Stimulated activated naive CD8-positive, alpha-beta T cell treated with anti-CD3 and anti-CD28 coated beads, Interleukin-15, amount 100 ng/mL, for 72 hours (primary cell): ENCODE data around the gene DMD.

Source experiments
- ATAC-seq: fragments of 150-1000 bp; cut with Tn5 transposase; 2 replicates; pipeline ENCODE4 v1.10.0; 2021; ENCODE audit warnings: mild to moderate bottlenecking, moderate library complexity
- DNase-seq, 2 donors: peaks; one replicate each; pipeline ENCODE4 v3.0.0; 2021 to 2022
- H3K27ac Mint-ChIP-seq, 2 donors: one replicate each; pipeline ENCODE4 v1.8.0; 2022; ENCODE audit warnings: mild to moderate bottlenecking in 2 of 2, mixed read lengths in 2 of 2, moderate library complexity in 2 of 2
- H3K27me3 Mint-ChIP-seq: one replicate; pipeline ENCODE4 v1.8.0; 2022; ENCODE audit warnings: mixed read lengths
- H3K4me1 Mint-ChIP-seq: one replicate; pipeline ENCODE4 v1.8.0; 2022; ENCODE audit warnings: mild to moderate bottlenecking, mixed read lengths
- H3K4me3 Mint-ChIP-seq, 2 donors: one replicate each; pipeline ENCODE4 v1.8.0; 2022; ENCODE audit warnings: mild to moderate bottlenecking in 2 of 2, mixed read lengths in 2 of 2, moderate library complexity in 1 of 2
- H3K9me3 Mint-ChIP-seq, 2 donors: one replicate each; pipeline ENCODE4 v1.8.0; 2022; ENCODE audit warnings: mixed read lengths in 2 of 2

Gene DMD

DNA sequence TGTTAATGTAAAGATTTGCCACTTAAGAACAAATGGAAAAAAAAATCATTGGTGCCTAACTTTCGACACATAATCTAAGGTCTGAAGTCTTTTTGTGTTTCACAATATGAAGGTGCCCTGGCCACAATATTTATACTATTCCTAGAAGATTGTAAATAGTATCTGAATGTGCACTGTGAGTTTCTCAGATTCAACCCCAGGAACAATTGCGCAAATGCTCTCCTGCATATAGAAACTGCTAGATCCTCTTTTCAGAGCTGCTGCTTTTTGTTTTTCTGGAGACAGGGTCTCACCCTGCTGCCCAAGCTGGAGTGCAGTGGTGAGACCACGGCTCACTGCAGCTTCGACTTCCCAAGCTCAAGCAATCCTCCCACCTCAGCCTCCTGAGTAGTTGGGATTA is 1659.4 kb downstream of the DMD start:
- DNase-seq: no peak
- H3K4me1 Mint-ChIP-seq: no peaks in the 10 kb centered on the region
- H3K27ac Mint-ChIP-seq: no peak overlapping the region
- H3K4me3 Mint-ChIP-seq: no peak overlapping the region
- H3K9me3 Mint-ChIP-seq: no peaks in the 10 kb centered on the region
- no peak for ATAC-seq
- H3K27me3 Mint-ChIP-seq: no peaks in the 10 kb centered on the region

DNA sequence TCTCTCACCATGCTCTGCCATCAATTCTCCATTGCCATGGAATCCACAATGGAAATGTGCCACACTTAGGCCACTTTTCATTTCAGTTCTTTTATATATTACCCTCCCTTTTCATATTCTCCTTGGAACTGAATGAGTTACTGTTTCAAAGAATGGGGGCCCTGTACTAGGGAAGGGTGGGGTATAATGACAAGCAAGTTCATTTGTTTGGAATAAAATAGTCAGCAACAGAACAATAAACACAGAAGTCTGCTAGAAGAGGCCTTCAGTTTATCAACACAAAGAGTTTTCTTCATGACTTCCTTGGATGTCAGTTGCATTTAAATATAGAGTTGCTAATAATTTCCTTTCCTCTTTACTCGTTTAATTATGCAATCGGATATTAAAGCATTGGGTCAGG is 1661.2 kb downstream of the DMD start:
- Mint-ChIP-seq H3K27ac (no peak overlapping the region), H3K27me3 (no peaks in the 10 kb centered on the region), H3K9me3 (no peaks in the 10 kb centered on the region), H3K4me1 (no peaks in the 10 kb centered on the region), H3K4me3 (no peak overlapping the region)
- ATAC-seq (no peak), DNase-seq (no peak)

DNA sequence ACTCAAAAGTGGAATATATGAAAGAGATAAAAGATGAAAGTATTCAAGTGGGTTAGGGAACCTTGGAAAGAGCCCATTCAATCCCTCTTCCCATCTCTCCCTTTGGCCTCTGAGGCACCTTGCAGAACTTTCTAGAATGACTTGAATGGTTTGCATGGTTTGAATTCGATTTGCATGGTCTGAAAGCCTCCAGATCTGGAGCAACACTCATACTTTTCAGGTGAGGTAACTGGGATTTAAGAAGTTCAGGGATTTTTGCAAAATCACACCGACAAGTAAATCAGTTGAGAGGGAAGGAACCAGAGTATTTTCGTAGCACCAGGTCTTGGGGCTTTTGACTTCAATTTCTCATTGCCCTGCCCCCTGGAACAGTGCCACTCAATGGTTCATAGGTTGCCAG is 1663.5 kb downstream of the DMD start:
- DNase-seq (no peak), ATAC-seq (no peak)
- Mint-ChIP-seq H3K4me1 (no peaks in the 10 kb centered on the region), H3K9me3 (no peaks in the 10 kb centered on the region), H3K4me3 (no peak overlapping the region), H3K27ac (no peak overlapping the region), H3K27me3 (no peaks in the 10 kb centered on the region)

DNA sequence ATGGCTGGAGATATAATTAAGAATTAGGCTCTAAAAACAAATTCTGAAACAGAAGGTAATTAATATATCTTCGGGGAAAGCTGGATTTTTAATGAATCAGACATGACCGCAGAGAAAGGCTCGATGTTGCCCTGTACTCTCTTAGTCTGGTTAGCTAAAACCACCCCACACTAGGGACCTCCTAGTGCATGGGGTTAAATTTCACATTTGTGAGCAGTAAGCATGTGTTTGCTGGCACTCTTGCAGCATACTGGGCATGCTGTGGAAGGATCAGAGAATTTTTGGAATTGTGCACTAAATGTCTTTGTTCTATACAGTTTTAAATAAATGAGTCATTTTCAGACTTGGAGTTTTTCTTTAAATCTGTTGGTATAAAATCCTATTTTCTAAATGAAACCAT is 1663.9 kb downstream of the DMD start:
- Mint-ChIP-seq H3K27me3 (no peaks in the 10 kb centered on the region), H3K4me3 (no peak overlapping the region), H3K9me3 (no peaks in the 10 kb centered on the region), H3K27ac (no peak overlapping the region), H3K4me1 (no peaks in the 10 kb centered on the region)
- no peak for DNase-seq
- no peak for ATAC-seq

DNA sequence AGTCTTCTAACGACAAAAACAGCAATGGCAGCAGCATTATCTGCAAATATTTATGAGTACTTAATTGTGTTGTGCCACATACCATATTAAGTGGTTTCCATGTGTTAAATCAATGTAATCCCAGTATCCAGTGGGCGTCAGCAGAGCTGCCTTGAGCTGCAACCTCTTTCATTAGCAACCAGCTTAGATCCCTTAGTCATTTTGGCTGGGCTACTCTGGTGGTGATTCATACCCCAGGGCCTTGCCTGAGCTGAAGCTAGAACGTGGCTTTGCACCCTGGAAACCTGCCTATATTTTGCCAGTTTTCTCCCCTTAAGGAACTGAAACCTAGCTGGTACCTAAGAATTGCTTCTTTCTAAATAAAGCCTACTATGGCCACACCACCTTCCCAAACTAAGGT is 1665.2 kb downstream of the DMD start:
- H3K27ac Mint-ChIP-seq: no peak overlapping the region

DNA sequence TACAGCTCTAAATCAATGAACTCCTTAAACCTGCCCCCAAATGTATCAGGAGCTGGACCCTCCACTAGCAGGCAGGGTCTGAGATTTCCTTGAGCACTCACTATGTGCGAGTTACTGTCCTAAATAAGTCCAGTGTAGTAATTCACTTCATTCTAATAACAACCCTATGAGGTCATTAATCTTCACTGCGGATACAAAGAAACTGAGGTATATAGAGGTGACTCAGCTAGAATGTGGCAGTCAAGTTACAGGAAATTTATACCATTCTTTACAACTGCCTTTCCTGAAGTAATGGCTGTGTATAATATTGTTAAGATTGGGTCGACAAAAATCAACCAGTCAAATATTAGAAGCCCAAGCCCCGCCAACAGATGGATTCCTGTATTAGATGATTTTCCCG is 1665.6 kb downstream of the DMD start:
- no peaks in the 10 kb centered on the region for H3K27me3 Mint-ChIP-seq
- no peak overlapping the region for H3K4me3 Mint-ChIP-seq
- H3K4me1 Mint-ChIP-seq: no peaks in the 10 kb centered on the region
- no peak for ATAC-seq
- H3K9me3 Mint-ChIP-seq: no peaks in the 10 kb centered on the region
- H3K27ac Mint-ChIP-seq: no peak overlapping the region
- DNase-seq: no peak

More for the DNA sequence above, 1665.2 kb downstream of the DMD start:
- no peaks in the 10 kb centered on the region for H3K27me3 Mint-ChIP-seq
- DNase-seq (no peak), ATAC-seq (no peak)
- H3K4me1 Mint-ChIP-seq: no peaks in the 10 kb centered on the region
- H3K4me3 Mint-ChIP-seq: no peak overlapping the region
- no peaks in the 10 kb centered on the region for H3K9me3 Mint-ChIP-seq

DNA sequence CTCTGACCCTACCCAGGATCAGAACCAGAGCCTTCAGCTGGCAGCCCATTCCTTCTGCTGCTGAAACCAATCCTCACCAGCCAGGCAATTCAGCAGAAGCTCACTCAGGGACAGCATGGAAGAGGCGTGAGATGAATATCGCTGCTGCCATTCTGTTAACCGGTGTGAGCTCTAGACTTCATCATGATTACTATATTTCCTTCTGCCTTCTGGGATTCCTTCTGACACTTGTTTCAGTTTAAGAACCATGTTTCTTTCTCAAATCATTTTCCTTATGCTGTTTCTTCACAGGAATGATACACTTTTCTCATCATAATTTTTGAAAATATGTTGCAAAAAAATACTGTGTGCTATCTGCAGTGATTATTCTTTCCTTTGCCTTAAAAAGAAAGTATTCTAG is 1666.2 kb downstream of the DMD start:
- Mint-ChIP-seq H3K27me3 (no peaks in the 10 kb centered on the region), H3K4me3 (no peak overlapping the region), H3K9me3 (no peaks in the 10 kb centered on the region), H3K4me1 (no peaks in the 10 kb centered on the region), H3K27ac (no peak overlapping the region)
- ATAC-seq: no peak
- no peak for DNase-seq

DNA sequence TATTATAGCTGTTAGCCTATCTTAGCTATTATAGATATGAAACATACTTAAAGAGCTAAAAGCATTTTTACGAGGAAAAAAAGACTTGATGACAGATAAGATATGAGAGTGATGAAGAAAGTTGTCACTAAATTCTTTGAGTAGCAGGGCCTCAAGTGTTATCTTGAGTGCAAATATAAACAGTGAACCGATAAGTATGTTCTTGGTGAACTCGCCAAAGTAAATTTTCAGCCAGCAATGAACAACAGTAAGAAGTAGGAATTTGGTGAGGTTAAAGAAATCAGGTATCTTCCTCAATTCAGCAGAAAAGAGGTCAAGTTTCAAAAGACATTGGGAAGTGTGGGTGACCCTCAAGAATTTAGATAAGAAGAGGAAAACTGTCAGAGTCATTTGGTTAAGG is 1667.7 kb downstream of the DMD start:
- Mint-ChIP-seq H3K4me1 (no peaks in the 10 kb centered on the region), H3K27ac (no peak overlapping the region), H3K9me3 (no peaks in the 10 kb centered on the region), H3K4me3 (no peak overlapping the region), H3K27me3 (no peaks in the 10 kb centered on the region)
- DNase-seq (no peak), ATAC-seq (no peak)

DNA sequence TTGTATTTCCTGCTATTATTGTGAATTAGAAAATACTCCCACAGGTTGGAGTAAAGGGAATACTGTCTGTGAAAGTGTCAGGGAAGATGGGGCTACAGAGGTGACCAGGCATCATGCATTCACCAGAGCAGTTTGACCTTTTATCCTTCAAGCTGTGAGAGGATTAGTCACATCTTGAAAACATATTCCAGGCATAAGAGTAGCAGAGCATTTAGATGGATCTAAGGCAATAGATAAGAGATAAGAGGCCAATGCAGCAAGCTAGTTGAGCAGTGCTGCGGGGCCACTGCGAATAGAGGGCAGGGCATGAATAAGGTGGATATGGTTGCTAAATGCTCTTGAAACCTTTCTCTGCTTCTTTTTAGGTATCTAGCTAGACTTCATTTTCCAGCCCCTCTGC is 1668.8 kb downstream of the DMD start:
- H3K9me3 Mint-ChIP-seq: no peaks in the 10 kb centered on the region
- no peak overlapping the region for H3K4me3 Mint-ChIP-seq
- H3K4me1 Mint-ChIP-seq: no peaks in the 10 kb centered on the region
- ATAC-seq: no peak
- no peak overlapping the region for H3K27ac Mint-ChIP-seq
- no peaks in the 10 kb centered on the region for H3K27me3 Mint-ChIP-seq
- DNase-seq: no peak

DNA sequence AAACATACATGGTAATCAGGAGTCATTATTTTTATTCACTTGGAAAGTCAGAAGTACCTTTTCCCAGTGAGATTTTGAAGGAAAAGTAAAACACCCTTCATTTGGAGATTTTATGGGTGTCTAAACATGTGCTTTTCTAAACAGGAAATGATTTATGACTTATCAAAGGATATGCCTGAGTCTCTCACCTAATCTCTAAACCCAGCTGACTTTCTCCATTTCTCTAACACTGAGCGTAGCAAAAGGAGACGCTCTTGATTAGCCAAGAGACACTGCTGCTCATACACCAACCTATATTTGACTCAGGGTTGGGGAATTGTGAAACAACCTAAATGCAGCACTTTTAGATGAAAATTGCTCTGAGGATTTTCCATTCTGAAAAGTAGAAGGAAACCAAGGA is 1671.0 kb downstream of the DMD start:
- ATAC-seq: no peak
- DNase-seq: no peak
- Mint-ChIP-seq H3K4me1 (no peaks in the 10 kb centered on the region), H3K27me3 (no peaks in the 10 kb centered on the region), H3K9me3 (no peaks in the 10 kb centered on the region), H3K4me3 (no peak overlapping the region), H3K27ac (no peak overlapping the region)

DNA sequence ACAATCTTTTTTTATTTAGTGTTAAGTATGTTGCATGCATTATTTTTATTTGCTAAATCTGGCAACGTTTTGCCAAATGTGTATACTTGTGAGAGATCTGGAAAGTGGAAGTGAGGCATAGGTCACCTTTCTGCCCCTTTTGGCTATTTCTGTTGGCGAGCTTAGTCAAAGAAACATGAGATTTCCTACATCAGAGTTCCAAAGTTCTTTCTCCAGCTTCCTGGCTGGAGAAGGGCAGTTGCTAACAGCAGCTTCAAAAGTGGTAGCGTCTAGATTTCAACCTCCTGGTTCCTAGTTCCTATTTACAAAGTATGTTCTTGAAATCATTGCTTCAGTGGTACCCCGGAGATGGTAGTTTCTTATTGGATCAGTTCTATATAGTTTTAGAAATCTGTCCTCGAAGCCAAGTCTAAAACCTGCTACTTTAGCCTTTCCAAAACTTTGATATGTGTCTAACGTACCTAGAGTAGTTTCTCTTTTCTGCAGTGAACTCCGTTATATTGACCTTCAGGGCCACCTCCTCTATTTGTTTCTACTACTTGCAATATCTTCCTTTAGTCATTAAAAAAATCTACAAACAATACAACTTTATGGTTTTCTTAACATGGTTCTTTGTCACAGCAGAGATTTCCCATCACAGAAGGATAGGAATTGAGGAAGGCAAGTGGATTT is 1683.8 kb downstream of the DMD start:
- Mint-ChIP-seq H3K9me3 (no peaks in the 10 kb centered on the region), H3K4me1 (no peaks in the 10 kb centered on the region), H3K27me3 (no peaks in the 10 kb centered on the region), H3K27ac (no peak overlapping the region), H3K4me3 (no peak overlapping the region)
- ATAC-seq (no peak), DNase-seq (no peak)

DNA sequence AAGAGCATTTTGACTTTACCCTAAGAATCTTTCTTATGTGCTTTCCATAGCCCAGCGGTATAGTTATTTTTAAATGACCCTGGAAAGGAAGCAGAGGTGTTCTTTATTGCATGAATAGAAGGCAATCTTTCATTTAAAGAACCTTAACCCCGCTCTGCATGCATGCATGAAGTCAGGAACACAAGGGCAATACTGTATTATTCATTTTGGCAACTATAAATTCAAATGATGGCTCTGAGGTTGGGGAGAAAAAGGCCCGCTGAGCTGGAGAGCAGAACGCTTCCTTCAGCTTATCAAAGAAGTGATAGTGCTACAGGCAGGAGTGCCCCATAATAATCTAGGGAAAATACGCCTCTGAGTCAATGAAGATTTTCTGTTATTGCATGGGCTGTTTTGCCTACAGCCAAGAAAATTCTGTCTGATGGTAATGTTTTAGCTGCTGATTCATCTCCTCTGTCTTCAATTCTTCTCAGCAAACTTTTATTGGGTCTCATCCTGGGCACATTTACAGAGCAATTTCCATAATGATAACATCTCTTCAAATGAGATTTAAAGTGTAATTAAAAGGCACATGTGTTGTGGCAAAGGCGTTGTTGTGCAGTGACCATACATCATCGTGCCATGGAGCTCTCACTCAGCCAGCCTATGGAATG is 1687.3 kb downstream of the DMD start:
- H3K9me3 Mint-ChIP-seq: no peaks in the 10 kb centered on the region
- no peak overlapping the region for H3K4me3 Mint-ChIP-seq
- no peak overlapping the region for H3K27ac Mint-ChIP-seq
- H3K27me3 Mint-ChIP-seq: no peaks in the 10 kb centered on the region
- DNase-seq (no peak), ATAC-seq (no peak)
- H3K4me1 Mint-ChIP-seq: no peaks in the 10 kb centered on the region

DNA sequence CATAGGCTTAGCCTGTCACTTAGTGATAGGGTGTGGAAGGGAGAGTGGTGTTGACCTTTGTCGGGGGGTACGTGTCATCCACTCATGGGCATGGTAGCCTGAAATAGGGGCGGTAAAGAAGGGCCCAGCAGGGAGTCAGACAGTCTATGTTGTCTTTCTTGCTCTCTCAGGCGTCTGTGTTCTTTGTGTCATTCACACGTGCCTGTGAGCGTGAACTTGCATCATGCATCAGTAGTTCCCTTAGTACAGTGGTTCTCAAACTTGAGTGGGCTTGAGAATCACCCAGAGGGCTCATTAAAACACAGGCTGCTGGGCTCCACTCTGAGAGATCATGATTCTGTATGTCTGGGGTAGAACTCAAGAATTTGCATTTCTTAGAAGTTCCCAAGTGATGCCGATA is 1688.6 kb downstream of the DMD start:
- Mint-ChIP-seq H3K27me3 (no peaks in the 10 kb centered on the region), H3K27ac (no peak overlapping the region), H3K4me1 (no peaks in the 10 kb centered on the region), H3K9me3 (no peaks in the 10 kb centered on the region), H3K4me3 (no peak overlapping the region)
- no peak for DNase-seq
- ATAC-seq: no peak

DNA sequence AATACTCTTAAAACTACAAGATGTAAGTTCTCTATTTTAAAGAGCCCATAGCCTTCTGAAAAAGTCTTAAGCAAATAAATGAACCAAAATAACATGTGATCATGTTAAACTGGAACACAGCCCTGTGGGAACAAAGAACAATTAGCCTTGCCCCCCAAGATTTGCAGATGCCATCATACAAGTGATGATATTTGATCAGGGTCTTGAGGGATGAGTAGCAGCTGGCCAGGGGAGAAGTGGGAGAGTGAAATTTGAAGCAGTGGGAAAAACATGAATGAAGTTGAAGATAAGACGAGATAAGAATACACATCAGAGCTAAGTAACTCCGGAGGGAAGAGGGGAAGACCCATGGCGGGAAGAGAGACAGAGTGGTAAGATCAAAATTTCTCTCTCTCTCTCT is 1689.4 kb downstream of the DMD start:
- Mint-ChIP-seq H3K27ac (no peak overlapping the region), H3K27me3 (no peaks in the 10 kb centered on the region), H3K9me3 (no peaks in the 10 kb centered on the region), H3K4me1 (no peaks in the 10 kb centered on the region), H3K4me3 (no peak overlapping the region)
- no peak for ATAC-seq
- no peak for DNase-seq

DNA sequence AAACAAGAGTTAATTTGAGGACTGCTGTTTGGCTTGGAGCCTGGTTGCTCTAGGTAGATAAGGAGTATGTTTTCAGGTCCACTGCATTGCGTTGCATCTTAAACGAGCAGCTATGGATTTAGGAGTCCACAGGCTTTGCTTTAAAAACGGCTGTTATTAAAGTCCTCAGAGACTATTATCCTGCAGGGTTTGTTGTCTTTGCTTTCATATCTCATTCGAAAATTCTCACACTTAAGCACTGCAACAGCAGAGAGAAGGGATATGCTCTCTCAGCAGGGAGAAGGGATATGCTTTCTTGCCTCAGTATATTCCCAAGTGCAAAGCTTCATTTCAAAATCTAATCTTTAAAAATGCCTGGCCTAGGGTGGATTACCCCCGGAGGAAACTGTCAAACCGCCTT is 1694.8 kb downstream of the DMD start:
- no peaks in the 10 kb centered on the region for H3K27me3 Mint-ChIP-seq
- H3K27ac Mint-ChIP-seq: no peak overlapping the region
- no peaks in the 10 kb centered on the region for H3K9me3 Mint-ChIP-seq
- DNase-seq: no peak
- H3K4me1 Mint-ChIP-seq: no peaks in the 10 kb centered on the region
- no peak for ATAC-seq
- no peak overlapping the region for H3K4me3 Mint-ChIP-seq

DNA sequence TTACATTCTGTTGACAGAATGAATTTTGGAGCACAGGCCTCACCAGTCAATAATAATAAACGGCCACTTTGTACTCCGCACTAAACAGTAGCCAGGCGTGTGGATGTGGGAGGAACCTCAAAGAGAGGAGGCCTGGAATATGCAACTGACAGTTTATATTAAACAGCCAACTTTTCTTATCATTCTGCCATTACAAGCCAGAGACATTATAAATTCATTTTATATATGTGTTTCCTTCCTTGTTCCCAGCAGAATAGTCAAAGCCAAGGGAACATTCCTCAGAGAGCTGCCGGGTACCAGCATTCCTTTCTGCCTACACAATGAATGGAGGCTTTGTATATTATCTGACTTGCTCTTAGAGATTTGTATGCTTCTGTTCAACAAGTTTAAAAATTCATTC is 1703.0 kb downstream of the DMD start:
- Mint-ChIP-seq H3K4me1 (no peaks in the 10 kb centered on the region), H3K27ac (no peak overlapping the region), H3K27me3 (no peaks in the 10 kb centered on the region), H3K9me3 (no peaks in the 10 kb centered on the region), H3K4me3 (no peak overlapping the region)
- DNase-seq (no peak), ATAC-seq (no peak)

DNA sequence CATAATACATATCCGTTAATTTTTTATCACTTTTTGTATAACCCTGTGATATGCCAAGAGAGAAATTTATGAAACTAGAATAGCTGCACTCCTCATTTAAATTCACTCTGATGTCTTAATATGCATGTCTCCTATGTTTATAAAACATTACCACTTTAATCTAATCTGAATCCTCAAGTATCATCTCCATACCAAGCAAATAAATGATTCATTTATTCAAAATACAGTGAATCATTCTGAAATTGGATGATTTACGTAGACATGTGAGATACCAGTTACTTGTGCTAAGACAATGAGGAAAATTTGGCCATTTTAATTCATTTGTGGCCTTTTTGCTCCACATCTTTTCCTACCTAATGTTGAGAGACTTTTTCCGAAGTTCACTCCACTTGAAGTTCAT is 1704.4 kb downstream of the DMD start:
- Mint-ChIP-seq H3K27me3 (no peaks in the 10 kb centered on the region), H3K9me3 (no peaks in the 10 kb centered on the region)
- DNase-seq: no peak

More for the DNA sequence above, 1704.4 kb downstream of the DMD start:
- H3K4me1 Mint-ChIP-seq: no peaks in the 10 kb centered on the region
- ATAC-seq: no peak
- H3K4me3 Mint-ChIP-seq: no peak overlapping the region
- H3K27ac Mint-ChIP-seq: no peak overlapping the region
